ENCODE data around the gene CRACR2A.

CRACR2A gene

DNA sequence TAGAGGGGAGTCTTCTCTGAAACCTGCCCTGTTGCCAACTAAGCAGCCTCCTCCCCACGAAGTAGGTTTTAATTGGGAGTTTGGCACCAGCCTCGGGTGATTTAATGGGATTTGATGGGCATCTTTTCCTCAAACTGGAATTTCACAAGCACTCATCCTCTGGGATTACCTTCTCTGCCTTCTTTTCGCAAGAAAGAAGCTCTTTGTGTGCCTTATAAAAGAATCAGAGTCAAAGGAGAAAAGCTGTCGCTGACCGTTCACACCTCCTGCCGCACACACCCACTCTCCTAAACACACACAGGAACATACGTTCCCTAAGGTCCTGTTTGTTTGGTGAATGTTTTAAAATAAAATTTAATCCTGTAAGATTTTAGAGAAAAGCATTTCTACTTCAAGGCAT is 177.9 kb downstream of the CRACR2A start:
- Histone ChIP-seq H3K36me3 (replicated peaks; ENCODE audit: low read depth, low read length) (no peaks in the 10 kb centered on the region), H3K79me2 (ENCODE audit: low read length) (no peaks in the 10 kb centered on the region), H4K20me1 (ENCODE audit: insufficient read depth, low read length) (no peaks in the 10 kb centered on the region), H3K4me3 (ENCODE audit: low read length) (no peak overlapping the region), H3K9me3 (ENCODE audit: insufficient read depth, low read length) (no peaks in the 10 kb centered on the region), H3K4me2 (ENCODE audit: low read length) (no peak overlapping the region), H3K9ac (ENCODE audit: low read length) (no peak overlapping the region), H3K27me3 (ENCODE audit: low read depth, low read length) (peaks cover 50% of the 10 kb centered on the region), H2AFZ (ENCODE audit: low read depth, low read length) (no peak overlapping the region), H3K4me1 (ENCODE audit: low read length) (no peaks in the 10 kb centered on the region), H3K27ac (ENCODE audit: low read length) (no peak overlapping the region)
- no peak for TF ChIP-seq CTCF (IDR thresholded peaks at IDR 0.05; ENCODE audit: low read depth, low read length)
- no peak for TF ChIP-seq EZH2phosphoT487 (IDR thresholded peaks at IDR 0.05; ENCODE audit: low read depth)

DNA sequence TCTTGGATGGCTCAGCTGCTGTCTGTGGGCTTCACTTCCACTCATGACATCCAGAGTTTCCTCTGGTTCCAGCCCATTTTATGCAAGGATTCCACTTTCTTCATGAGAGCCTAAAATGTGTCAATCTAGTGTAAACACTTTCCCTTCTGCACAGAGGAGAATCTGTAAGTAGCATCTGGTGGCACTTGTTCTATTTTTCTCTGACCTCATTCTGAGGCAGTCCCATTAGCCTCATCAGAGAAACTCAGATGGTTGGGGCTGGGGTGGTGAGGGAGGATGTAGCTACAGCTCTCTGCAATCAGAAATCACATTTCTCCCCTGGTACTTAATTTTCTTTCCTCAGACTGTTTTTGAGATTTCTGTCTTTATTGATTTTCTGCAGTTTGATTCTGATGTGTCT is 180.3 kb downstream of the CRACR2A start:
- H2AFZ ChIP-seq (ENCODE audit: low read depth, low read length), result no peak overlapping the region
- no peak overlapping the region for H3K4me3 ChIP-seq (ENCODE audit: low read length)
- no peak overlapping the region for H3K27ac ChIP-seq (ENCODE audit: low read length)
- no peak for TF ChIP-seq EZH2phosphoT487 (IDR thresholded peaks at IDR 0.05; ENCODE audit: low read depth)
- TF ChIP-seq CTCF (IDR thresholded peaks at IDR 0.05; ENCODE audit: low read depth, low read length), result no peak
- H3K4me1 ChIP-seq (ENCODE audit: low read length), result no peaks in the 10 kb centered on the region
- no peaks in the 10 kb centered on the region for H3K36me3 ChIP-seq (replicated peaks; ENCODE audit: low read depth, low read length)
- no peak overlapping the region for H3K9ac ChIP-seq (ENCODE audit: low read length)
- no peak overlapping the region for H3K4me2 ChIP-seq (ENCODE audit: low read length)
- H3K9me3 ChIP-seq (ENCODE audit: insufficient read depth, low read length), result no peaks in the 10 kb centered on the region
- no peaks in the 10 kb centered on the region for H3K79me2 ChIP-seq (ENCODE audit: low read length)
- no peaks in the 10 kb centered on the region for H4K20me1 ChIP-seq (ENCODE audit: insufficient read depth, low read length)
- H3K27me3 ChIP-seq (ENCODE audit: low read depth, low read length), result peaks cover 41% of the 10 kb centered on the region

GRCh38 chr12:3571724-3572123 is 181.2 kb downstream of the CRACR2A start:
- H3K4me3 ChIP-seq (ENCODE audit: low read length), result no peak overlapping the region
- no peaks in the 10 kb centered on the region for H3K9me3 ChIP-seq (ENCODE audit: insufficient read depth, low read length)
- TF ChIP-seq EZH2phosphoT487 (IDR thresholded peaks at IDR 0.05; ENCODE audit: low read depth), result no peak
- TF ChIP-seq CTCF (IDR thresholded peaks at IDR 0.05; ENCODE audit: low read depth, low read length), result no peak
- no peak overlapping the region for H3K27ac ChIP-seq (ENCODE audit: low read length)
- H3K4me2 ChIP-seq (ENCODE audit: low read length), result no peak overlapping the region
- no peak overlapping the region for H3K9ac ChIP-seq (ENCODE audit: low read length)
- no peaks in the 10 kb centered on the region for H4K20me1 ChIP-seq (ENCODE audit: insufficient read depth, low read length)
- no peak overlapping the region for H2AFZ ChIP-seq (ENCODE audit: low read depth, low read length)
- no peaks in the 10 kb centered on the region for H3K36me3 ChIP-seq (replicated peaks; ENCODE audit: low read depth, low read length)
- no peaks in the 10 kb centered on the region for H3K79me2 ChIP-seq (ENCODE audit: low read length)
- H3K27me3 ChIP-seq (ENCODE audit: low read depth, low read length), result peaks cover 45% of the 10 kb centered on the region
- no peaks in the 10 kb centered on the region for H3K4me1 ChIP-seq (ENCODE audit: low read length)

GRCh38 chr12:3571323-3571722 is 181.6 kb downstream of the CRACR2A start:
- no peak overlapping the region for H3K9ac ChIP-seq (ENCODE audit: low read length)
- no peak overlapping the region for H3K4me3 ChIP-seq (ENCODE audit: low read length)
- H2AFZ ChIP-seq (ENCODE audit: low read depth, low read length), result no peak overlapping the region
- H3K9me3 ChIP-seq (ENCODE audit: insufficient read depth, low read length), result no peaks in the 10 kb centered on the region
- no peak overlapping the region for H3K4me2 ChIP-seq (ENCODE audit: low read length)
- no peak overlapping the region for H3K27ac ChIP-seq (ENCODE audit: low read length)
- H3K27me3 ChIP-seq (ENCODE audit: low read depth, low read length), result peaks cover 47% of the 10 kb centered on the region
- no peaks in the 10 kb centered on the region for H3K79me2 ChIP-seq (ENCODE audit: low read length)
- no peaks in the 10 kb centered on the region for H3K36me3 ChIP-seq (replicated peaks; ENCODE audit: low read depth, low read length)
- H4K20me1 ChIP-seq (ENCODE audit: insufficient read depth, low read length), result no peaks in the 10 kb centered on the region
- TF ChIP-seq EZH2phosphoT487 (IDR thresholded peaks at IDR 0.05; ENCODE audit: low read depth) (no peak), CTCF (IDR thresholded peaks at IDR 0.05; ENCODE audit: low read depth, low read length) (no peak)
- H3K4me1 ChIP-seq (ENCODE audit: low read length), result no peaks in the 10 kb centered on the region
